ENCODE measurements around the gene MMRN2. TPM values are rescaled to one million over a fixed set of nuclear protein-coding genes. Genes with fewer than 3 reads are reported as not detected.
A peak's percentile ranks its signal among the peaks of the same experiment; 100 is the strongest.

The MMRN2 gene
- total RNA-seq, 6 donors from 2014 or later = 18.8 to 76.8 (median 31.3) TPM

- H3K4me3 ChIP-seq = no peak overlapping the region
- H3K9me3 ChIP-seq = no peaks in the 10 kb centered on the region
- no peaks in the 10 kb centered on the region for H3K27me3 ChIP-seq
- no peak for TF ChIP-seq POLR2A (IDR thresholded peaks at IDR 0.05)
- peak; percentile 77 to 94 (median 88) for TF ChIP-seq CTCF (IDR thresholded peaks at IDR 0.05)
- TF ChIP-seq POLR2AphosphoS5 (IDR thresholded peaks at IDR 0.05) = peak in 1 of 2 donors; percentile 7
- no peak for TF ChIP-seq EP300 (IDR thresholded peaks at IDR 0.05)
- 77 to 82% methylated on average over 18 to 37 of the region's 37 CpGs for WGBS, 2 donors
- H3K4me1 ChIP-seq = peaks cover 21 to 48% (median 36%) of the 10 kb centered on the region in 4 donors
- DNase-seq = peak; percentile 48 to 78
- H3K36me3 ChIP-seq = no peaks in the 10 kb centered on the region
- ATAC-seq (ENCODE audit: low FRiP score in 2 of 2) = peak; percentile 32 to 76
- H3K27ac ChIP-seq = peak overlapping the region; percentile 81 to 90 (median 85)
These were observed 2.8 kb upstream of the MMRN2 start for GRCh38 chr10:86960003-86960862.

- Histone ChIP-seq H3K4me1 (peaks cover 21 to 54% (median 40%) of the 10 kb centered on the region in 4 donors), H3K4me3 (no peak overlapping the region), H3K9me3 (no peaks in the 10 kb centered on the region), H3K27me3 (no peaks in the 10 kb centered on the region), H3K27ac (peak overlapping the region; percentile 81 to 90 (median 85)), H3K36me3 (no peaks in the 10 kb centered on the region)
- WGBS, 2 donors = 83% methylated on average over 2 of the region's 2 CpGs; no CpG with 5 or more reads in 1 of the 2 donors
- ATAC-seq (ENCODE audit: low FRiP score in 2 of 2) (no peak), DNase-seq (no peak)
- no peak for TF ChIP-seq POLR2AphosphoS5 (IDR thresholded peaks at IDR 0.05)
- no peak for TF ChIP-seq POLR2A (IDR thresholded peaks at IDR 0.05)
- no peak for TF ChIP-seq EP300 (IDR thresholded peaks at IDR 0.05)
- no peak for TF ChIP-seq CTCF (IDR thresholded peaks at IDR 0.05)
These were observed 2.3 kb upstream of the MMRN2 start for GRCh38 chr10:86959737-86960002.

- H3K27me3 ChIP-seq = no peaks in the 10 kb centered on the region
- peaks cover 21 to 59% (median 46%) of the 10 kb centered on the region in 4 donors for H3K4me1 ChIP-seq
- H3K36me3 ChIP-seq = no peaks in the 10 kb centered on the region
- DNase-seq = peak; percentile 53 to 58
- TF ChIP-seq POLR2A (IDR thresholded peaks at IDR 0.05) = no peak
- TF ChIP-seq POLR2AphosphoS5 (IDR thresholded peaks at IDR 0.05) = peak; percentile 22 to 63
- TF ChIP-seq EP300 (IDR thresholded peaks at IDR 0.05) = peak in 1 of 4 donors; percentile 51
- 50 to 53% methylated on average over 5 to 16 of the region's 16 CpGs for WGBS, 2 donors
- peak overlapping the region; percentile 81 to 90 (median 85) for H3K27ac ChIP-seq
- H3K9me3 ChIP-seq = no peaks in the 10 kb centered on the region
- peak; percentile 52 to 70 for ATAC-seq (ENCODE audit: low FRiP score in 2 of 2)
- H3K4me3 ChIP-seq = peak overlapping the region in 2 of 4 donors; percentile 40 to 47
These were observed 1.7 kb upstream of the MMRN2 start for GRCh38 chr10:86958901-86959736.

GRCh38 chr10:86958116-86958900 is 893 bp upstream of the MMRN2 start, which contains the start of gene SNCG:
SNCG (plus strand) TSS chr10:86958599; CDS start chr10:86958698, 99 bp downstream.
- DNase-seq (peak in 1 of 2 donors; percentile 84), ATAC-seq (ENCODE audit: low FRiP score in 2 of 2) (peak in 1 of 2 donors; percentile 11)
- no peaks in the 10 kb centered on the region for H3K36me3 ChIP-seq
- peak within 1 kb of the TSS; percentile 81 to 90 (median 85) for H3K27ac ChIP-seq
- H3K4me1 ChIP-seq = peaks cover 21 to 62% (median 52%) of the 10 kb centered on the region in 4 donors
- no peaks in the 10 kb centered on the region for H3K27me3 ChIP-seq
- H3K4me3 ChIP-seq = peak within 1 kb of the TSS; percentile 27 to 47 (median 38)
- no peak for TF ChIP-seq CTCF (IDR thresholded peaks at IDR 0.05)
- TF ChIP-seq EP300 (IDR thresholded peaks at IDR 0.05) = no peak
- TF ChIP-seq POLR2A (IDR thresholded peaks at IDR 0.05) = no peak
- no peak for TF ChIP-seq POLR2AphosphoS5 (IDR thresholded peaks at IDR 0.05)
- no peaks in the 10 kb centered on the region for H3K9me3 ChIP-seq
- WGBS, 2 donors = 41 to 46% methylated on average over 10 of the region's 22 CpGs

Data from upper lobe of left lung (tissue), 6 donors.